Limb (tissue), 2 donors: Measurements from ENCODE around the gene RNF19B.

Experiments
- DNase-seq, 2 donors: peaks; one replicate each; pipeline ENCODE4 v3.0.0-alpha.2; 2016; ENCODE audit errors: extremely low spot score in 2 of 2

RNF19B gene

GRCh38 chr1:32889731-32890278 is 74.8 kb downstream of the RNF19B start:
- DNase-seq, result no peak

GRCh38 chr1:32888677-32889420 is 75.8 kb downstream of the RNF19B start:
- no peak for DNase-seq

GRCh38 chr1:32888134-32888533 is 76.5 kb downstream of the RNF19B start:
- DNase-seq, result no peak

GRCh38 chr1:32887623-32888022 is 77.0 kb downstream of the RNF19B start:
- DNase-seq, result no peak

- DNase-seq, result no peak
Measured at GRCh38 chr1:32886828-32887414, 77.7 kb downstream of the RNF19B start.
